Retinal pigment epithelial cell (primary cell): Measurements from ENCODE around the gene TNFAIP8L1.

ENCODE experiments used
- DNase-seq: peaks from one replicate; pipeline ENCODE4 v3.0.0-alpha.2; 2010; ENCODE audit warnings: low read depth
- H3K4me3 ChIP-seq: 2 replicates; pipeline ENCODE4 v1.5.1; 2011; ENCODE audit warnings: mild to moderate bottlenecking, low read length, control low read depth, moderate library complexity
- TF ChIP-seq, protein P1 (sequence below): conservative IDR thresholded peaks from 2 replicates; pipeline ENCODE4 v1.5.1; 2011; ENCODE audit warnings: low read depth, low read length, control low read depth, inconsistent platforms

The TNFAIP8L1 gene

DNA sequence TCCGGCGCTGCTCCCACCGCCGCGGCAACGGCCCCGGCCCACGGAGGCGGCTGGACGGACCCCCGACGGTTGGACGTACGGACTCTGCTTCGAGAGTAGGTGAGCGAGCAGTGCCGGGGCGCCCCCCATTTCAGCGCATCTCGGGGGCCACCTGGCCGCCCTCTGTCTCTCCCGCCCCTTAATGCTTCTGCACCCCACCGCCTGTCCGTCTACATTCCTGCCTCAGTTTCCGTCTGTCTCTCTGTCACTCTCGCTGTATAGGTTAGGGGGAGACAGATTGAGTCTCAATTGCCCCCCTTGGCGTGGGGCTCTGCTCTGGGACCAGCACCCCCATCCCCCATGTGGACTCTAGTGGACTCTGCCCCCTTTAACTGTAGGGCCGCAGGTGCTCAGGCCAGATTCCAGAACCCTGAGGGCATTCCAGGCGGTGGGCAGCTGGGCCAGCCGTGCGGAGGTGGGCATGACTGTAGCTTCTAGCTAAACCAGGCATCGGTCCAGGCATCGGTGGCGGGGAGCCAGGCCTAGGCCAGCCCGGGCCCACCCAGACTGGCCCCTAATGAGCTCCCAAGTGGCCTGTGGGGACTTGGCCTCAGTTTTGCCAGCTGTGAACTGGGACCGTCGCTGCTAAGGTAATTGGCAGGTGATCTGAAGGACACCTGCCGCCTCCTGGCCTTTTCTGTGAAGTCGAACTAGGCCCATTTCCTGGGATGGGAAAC, 373 bp downstream of the TNFAIP8L1 start:
- DNase-seq, result no peak
- TF ChIP-seq, protein P1, sequence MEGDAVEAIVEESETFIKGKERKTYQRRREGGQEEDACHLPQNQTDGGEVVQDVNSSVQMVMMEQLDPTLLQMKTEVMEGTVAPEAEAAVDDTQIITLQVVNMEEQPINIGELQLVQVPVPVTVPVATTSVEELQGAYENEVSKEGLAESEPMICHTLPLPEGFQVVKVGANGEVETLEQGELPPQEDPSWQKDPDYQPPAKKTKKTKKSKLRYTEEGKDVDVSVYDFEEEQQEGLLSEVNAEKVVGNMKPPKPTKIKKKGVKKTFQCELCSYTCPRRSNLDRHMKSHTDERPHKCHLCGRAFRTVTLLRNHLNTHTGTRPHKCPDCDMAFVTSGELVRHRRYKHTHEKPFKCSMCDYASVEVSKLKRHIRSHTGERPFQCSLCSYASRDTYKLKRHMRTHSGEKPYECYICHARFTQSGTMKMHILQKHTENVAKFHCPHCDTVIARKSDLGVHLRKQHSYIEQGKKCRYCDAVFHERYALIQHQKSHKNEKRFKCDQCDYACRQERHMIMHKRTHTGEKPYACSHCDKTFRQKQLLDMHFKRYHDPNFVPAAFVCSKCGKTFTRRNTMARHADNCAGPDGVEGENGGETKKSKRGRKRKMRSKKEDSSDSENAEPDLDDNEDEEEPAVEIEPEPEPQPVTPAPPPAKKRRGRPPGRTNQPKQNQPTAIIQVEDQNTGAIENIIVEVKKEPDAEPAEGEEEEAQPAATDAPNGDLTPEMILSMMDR, result no peak
- H3K4me3 ChIP-seq, result peak overlapping the region; percentile 83

DNA sequence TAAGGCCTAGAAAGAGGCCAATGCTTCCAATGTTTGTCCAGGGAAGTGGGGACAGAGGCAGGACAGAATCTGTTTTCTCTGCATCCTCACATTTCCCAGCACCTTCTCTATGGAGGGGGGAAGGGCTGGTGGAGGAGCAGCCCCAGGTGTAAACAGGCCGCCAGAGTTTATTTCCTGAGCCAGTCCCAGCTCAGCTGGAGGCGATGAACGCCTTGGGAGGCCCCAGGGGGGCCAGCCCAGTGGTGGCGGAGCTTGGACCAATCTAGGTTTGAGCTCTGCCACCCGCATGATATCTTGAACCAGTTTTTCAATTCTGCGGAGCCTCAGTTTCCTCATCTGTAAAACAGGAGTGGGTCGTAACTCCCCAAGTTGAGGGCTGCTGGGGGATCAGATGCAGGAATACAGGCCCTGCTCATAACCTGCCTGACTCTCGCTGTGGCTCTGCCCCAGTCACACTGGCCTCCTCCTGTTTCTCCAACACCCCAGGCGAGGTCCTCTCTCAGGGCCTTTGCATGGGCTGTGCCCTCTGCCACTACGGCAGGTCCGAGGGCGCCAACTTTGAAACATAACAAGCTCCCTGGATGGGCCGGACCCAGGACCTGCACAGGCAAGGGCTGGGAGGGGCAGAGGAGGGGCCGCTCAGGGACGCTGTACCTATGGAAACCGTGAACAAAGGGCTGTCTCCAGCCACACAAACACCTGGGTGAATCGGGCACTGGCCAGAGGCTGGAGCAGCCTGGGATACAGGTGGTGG, 1.1 kb downstream of the TNFAIP8L1 start:
- DNase-seq, result no peak
- TF ChIP-seq, protein P1, result no peak
- H3K4me3 ChIP-seq, result peak overlapping the region; percentile 83

DNA sequence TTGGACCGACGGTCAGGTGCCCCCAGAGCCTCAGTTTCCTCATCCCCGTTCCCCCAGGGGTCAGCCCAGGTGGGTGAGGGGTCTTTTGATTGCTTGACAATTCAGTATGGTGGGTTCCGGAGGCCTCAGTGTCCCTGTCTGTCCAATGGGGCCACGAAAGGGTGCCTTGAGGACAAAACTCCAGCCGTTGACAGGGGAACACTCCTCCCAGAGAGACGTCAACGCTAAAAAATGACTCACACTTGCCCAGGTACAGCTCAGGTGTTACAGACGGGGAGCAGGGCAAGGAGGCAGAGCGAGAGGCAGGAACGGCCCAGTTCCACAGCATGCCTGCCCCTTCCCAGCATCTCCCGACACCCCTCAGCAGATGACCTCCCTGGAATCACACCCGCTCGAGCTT, 1.8 kb downstream of the TNFAIP8L1 start:
- H3K4me3 ChIP-seq, result no peak overlapping the region
- DNase-seq, result no peak
- TF ChIP-seq, protein P1, result no peak

DNA sequence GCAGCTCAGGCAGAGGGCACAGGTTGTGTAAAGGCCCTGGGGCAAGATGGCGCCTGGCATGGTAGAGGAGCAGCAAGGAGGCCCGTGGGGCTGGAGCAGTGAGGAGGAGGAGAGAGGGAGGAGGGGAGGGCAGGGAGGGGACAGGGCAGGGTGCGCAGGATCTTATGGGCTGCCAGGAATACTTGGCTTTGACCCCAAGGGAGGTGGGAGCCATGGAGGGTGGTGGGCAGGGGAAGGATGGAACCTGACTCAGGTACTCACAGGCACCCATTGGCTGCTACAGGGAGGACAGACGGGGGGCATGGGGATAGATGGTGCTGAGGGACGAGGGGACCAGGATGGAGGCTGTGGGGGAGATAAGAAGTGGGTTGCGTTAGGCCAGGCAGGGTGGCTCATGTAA, 3.3 kb downstream of the TNFAIP8L1 start:
- no peak overlapping the region for H3K4me3 ChIP-seq
- DNase-seq, result no peak
- TF ChIP-seq, protein P1, result no peak

DNA sequence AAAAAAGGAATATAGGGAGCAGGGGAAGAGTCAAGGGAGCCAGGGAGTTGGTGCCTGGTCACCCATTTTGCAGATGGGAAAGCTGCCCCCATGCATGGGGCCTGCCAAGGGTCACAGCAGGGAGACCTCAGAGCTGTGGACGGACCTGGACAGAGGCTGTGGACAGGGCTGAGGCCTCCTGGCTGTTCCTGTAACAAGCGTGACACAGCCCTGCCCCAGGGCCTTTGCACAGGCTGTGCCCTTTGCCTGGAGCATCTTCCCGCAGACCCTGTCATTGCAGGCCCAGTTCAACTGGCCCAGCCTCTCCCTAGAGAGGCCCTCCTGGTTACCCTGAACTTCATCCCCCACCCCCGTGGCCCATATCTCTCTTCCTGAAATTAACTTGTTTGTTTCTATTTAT, 6.4 kb downstream of the TNFAIP8L1 start:
- no peak overlapping the region for H3K4me3 ChIP-seq
- DNase-seq, result no peak
- TF ChIP-seq, protein P1, result no peak

DNA sequence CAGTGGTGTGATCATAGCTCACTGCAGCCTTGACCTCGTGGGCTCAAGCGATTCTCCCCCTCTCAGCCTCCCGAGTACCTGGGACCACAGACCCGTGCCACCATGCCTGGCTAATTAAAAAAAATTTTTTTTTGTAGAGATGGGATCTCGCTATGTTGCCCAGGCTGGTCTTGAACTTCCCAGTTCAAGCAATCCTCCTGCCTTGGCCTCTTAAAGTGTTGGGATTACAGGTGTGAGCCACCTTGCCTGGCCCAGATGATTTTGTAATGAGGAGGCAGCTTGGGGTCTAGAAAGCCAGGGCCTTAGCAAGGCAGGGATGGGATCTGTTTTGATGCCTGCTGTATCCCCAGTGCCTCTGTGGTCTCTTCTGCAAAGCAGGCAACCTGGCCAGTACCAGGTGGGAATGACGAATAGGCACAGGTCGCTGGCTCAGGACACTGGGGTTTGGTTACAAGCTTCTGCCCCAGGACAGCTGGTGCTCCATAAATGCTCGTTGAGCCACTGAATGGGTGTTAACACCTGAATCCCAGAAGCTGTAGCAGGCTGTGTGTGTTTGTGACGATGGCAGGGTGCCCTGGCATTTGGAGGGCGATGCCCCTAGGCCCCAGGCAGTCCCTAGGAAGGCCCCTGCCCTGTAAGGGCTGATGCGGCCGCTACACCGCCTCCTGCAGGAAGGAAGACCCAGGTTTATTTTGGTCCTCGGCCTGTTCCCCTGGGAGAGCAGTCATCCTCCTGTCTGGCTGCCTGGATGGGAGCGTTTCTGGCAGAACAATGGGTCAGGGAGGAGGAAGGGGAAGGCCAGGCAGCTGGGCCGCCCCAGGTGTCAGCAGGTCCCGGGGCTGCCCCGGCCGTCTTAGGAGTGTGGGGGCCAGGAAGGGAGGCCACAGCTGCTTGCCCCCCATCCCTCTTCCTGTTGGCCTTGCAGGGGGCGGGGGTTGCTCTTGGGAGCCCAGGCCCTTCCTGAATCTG, 8.6 kb downstream of the TNFAIP8L1 start:
- TF ChIP-seq, protein P1, result no peak
- H3K4me3 ChIP-seq, result no peak overlapping the region
- no peak for DNase-seq
